Ectodermal cell (in vitro differentiated cells): ENCODE results near the gene ATP13A4.

Experiments
- H3K27ac ChIP-seq: 2 replicates; pipeline ENCODE4 v1.7.0; 2013; ENCODE audit warnings: mild to moderate bottlenecking, low read depth, low read length; ENCODE audit not compliant: insufficient read depth, poor library complexity, severe bottlenecking
- H3K27me3 ChIP-seq: 2 replicates; pipeline ENCODE4 v1.7.0; 2013; ENCODE audit warnings: mild to moderate bottlenecking, low read length; ENCODE audit not compliant: insufficient read depth, control insufficient read depth, poor library complexity, severe bottlenecking
- H3K36me3 ChIP-seq: one replicate; pipeline ENCODE4 v1.7.0; 2013; ENCODE audit warnings: low read length; ENCODE audit not compliant: control insufficient read depth, insufficient read depth
- H3K4me1 ChIP-seq: one replicate; pipeline ENCODE4 v1.7.0; 2013; ENCODE audit warnings: low read length; ENCODE audit not compliant: control insufficient read depth, insufficient read depth
- H3K4me3 ChIP-seq: 2 replicates; pipeline ENCODE4 v1.7.0; 2013; ENCODE audit warnings: low read depth, low read length, control low read depth; ENCODE audit not compliant: insufficient read depth
- H3K9me3 ChIP-seq: 2 replicates; pipeline ENCODE4 v1.7.0; 2013; ENCODE audit warnings: mild to moderate bottlenecking, low read length, moderate library complexity; ENCODE audit not compliant: control insufficient read depth
- WGBS, 2 experiments: methylation state at CpG; one replicate each; pipeline ENCODE4 v1.1.7; 2013; ENCODE audit warnings: missing lambda C conversion rate in 2 of 2; 5-methylcytosine and 5-hydroxymethylcytosine counted together

The ATP13A4 gene

GRCh38 chr3:193378706-193379105 is 176.0 kb downstream of the ATP13A4 start, which contains the start of gene ATP13A5:
TSS of gene ATP13A5 (minus strand) at chr3:193378753. CDS start at chr3:193378725, 28 bp downstream.
- Histone ChIP-seq H3K27me3 (no peaks in the 10 kb centered on the region), H3K4me1 (no peaks in the 10 kb centered on the region), H3K36me3 (no peaks in the 10 kb centered on the region), H3K9me3 (no peaks in the 10 kb centered on the region), H3K27ac (no peak within 1 kb of the TSS), H3K4me3 (no peak within 1 kb of the TSS)
- WGBS, 2 experiments, result 71 to 73% methylated on average over 5 to 6 of the region's 6 CpGs

GRCh38 chr3:193377591-193377990 is 177.1 kb downstream of the ATP13A4 start:
- no peaks in the 10 kb centered on the region for H3K27me3 ChIP-seq
- no peaks in the 10 kb centered on the region for H3K36me3 ChIP-seq
- WGBS, 2 experiments, result 86 to 87% methylated on average over 2 of the region's 2 CpGs
- H3K4me1 ChIP-seq, result no peaks in the 10 kb centered on the region
- no peaks in the 10 kb centered on the region for H3K9me3 ChIP-seq
- H3K27ac ChIP-seq, result no peak overlapping the region
- H3K4me3 ChIP-seq, result no peak overlapping the region

GRCh38 chr3:193375614-193376013 is 179.1 kb downstream of the ATP13A4 start:
- H3K27me3 ChIP-seq, result no peaks in the 10 kb centered on the region
- WGBS, 2 experiments, result 93 to 94% methylated on average over 8 of the region's 8 CpGs
- no peak overlapping the region for H3K4me3 ChIP-seq
- H3K27ac ChIP-seq, result no peak overlapping the region
- H3K36me3 ChIP-seq, result no peaks in the 10 kb centered on the region
- no peaks in the 10 kb centered on the region for H3K9me3 ChIP-seq
- no peaks in the 10 kb centered on the region for H3K4me1 ChIP-seq

GRCh38 chr3:193372783-193373182 is 181.9 kb downstream of the ATP13A4 start:
- Histone ChIP-seq H3K27me3 (no peaks in the 10 kb centered on the region), H3K36me3 (no peaks in the 10 kb centered on the region), H3K4me1 (no peaks in the 10 kb centered on the region), H3K4me3 (no peak overlapping the region), H3K27ac (no peak overlapping the region), H3K9me3 (no peaks in the 10 kb centered on the region)

GRCh38 chr3:193367868-193368267 is 186.8 kb downstream of the ATP13A4 start:
- no peaks in the 10 kb centered on the region for H3K4me1 ChIP-seq
- no peak overlapping the region for H3K27ac ChIP-seq
- WGBS, 2 experiments, result 71% methylated on average over 1 of the region's 1 CpG; no CpG with 5 or more reads in 1 of the 2 experiments
- no peaks in the 10 kb centered on the region for H3K27me3 ChIP-seq
- H3K9me3 ChIP-seq, result no peaks in the 10 kb centered on the region
- no peak overlapping the region for H3K4me3 ChIP-seq
- no peaks in the 10 kb centered on the region for H3K36me3 ChIP-seq

GRCh38 chr3:193357291-193357690 is 197.4 kb downstream of the ATP13A4 start:
- H3K27me3 ChIP-seq, result no peaks in the 10 kb centered on the region
- 93 to 98% methylated on average over 3 of the region's 3 CpGs for WGBS, 2 experiments
- no peak overlapping the region for H3K27ac ChIP-seq
- H3K4me1 ChIP-seq, result no peaks in the 10 kb centered on the region
- H3K36me3 ChIP-seq, result no peaks in the 10 kb centered on the region
- no peak overlapping the region for H3K4me3 ChIP-seq
- H3K9me3 ChIP-seq, result no peaks in the 10 kb centered on the region

GRCh38 chr3:193354423-193354822 is 200.3 kb downstream of the ATP13A4 start:
- Histone ChIP-seq H3K4me3 (no peak overlapping the region), H3K9me3 (no peaks in the 10 kb centered on the region), H3K27ac (no peak overlapping the region), H3K36me3 (no peaks in the 10 kb centered on the region), H3K4me1 (no peaks in the 10 kb centered on the region), H3K27me3 (no peaks in the 10 kb centered on the region)
- 91 to 96% methylated on average over 3 to 4 of the region's 5 CpGs for WGBS, 2 experiments
